ENCODE results near the gene FAM83D. TPM values are rescaled to one million over a fixed set of nuclear protein-coding genes. Genes with fewer than 3 reads are reported as not detected.
"Not testable (repeated sequence)": the region's sequence is repeated elsewhere in the genome, so short reads cannot be mapped to it uniquely, and the experiment has no call there.

The FAM83D gene
- total RNA-seq, 2 donors from 2014 or later = 72.1 to 94.3 TPM

GRCh38 chr20:38953630-38954340 is 27.6 kb downstream of the FAM83D start:
- intact Hi-C loops (cut with DNase I) = no loop called here
- DNase-seq (ENCODE audit: low spot score) = no peak

GRCh38 chr20:38957235-38957876 is 31.1 kb downstream of the FAM83D start:
- no peak for DNase-seq (ENCODE audit: low spot score)
- intact Hi-C loops (cut with DNase I) = no loop called here

DNA sequence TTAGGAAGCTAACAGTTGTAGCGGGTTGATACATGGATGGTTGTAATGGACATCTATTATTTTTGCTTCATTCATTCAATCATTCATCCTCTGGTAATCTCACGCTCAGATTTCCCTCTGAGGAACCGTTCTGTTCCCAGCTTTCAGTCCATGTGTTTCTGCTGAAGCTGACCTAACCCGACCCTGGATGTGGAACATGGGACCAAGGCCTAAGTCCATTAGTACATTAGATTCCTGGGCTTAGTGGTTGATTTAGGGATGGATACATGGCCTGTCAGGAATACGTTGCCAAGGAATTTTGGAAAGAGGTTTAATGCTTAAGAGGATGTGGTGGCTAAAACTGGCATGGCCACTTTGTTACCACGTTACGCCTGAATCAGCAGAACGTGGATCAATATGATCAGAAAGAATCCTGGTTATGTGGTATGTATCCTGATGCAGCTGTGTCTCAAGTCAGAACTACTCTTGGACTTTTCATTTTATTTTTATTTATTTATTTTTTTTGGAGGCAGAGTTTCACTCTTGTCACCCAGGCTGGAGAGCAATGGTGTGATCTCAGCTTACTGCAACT is 31.8 kb downstream of the FAM83D start:
- DNase-seq (ENCODE audit: low spot score) = no peak
- intact Hi-C loops (cut with DNase I) = no loop called here

- not testable (repeated sequence) for DNase-seq (ENCODE audit: low spot score)
- intact Hi-C loops (cut with DNase I) = loop anchor here in 1 of 2 donors (5.0 kb wide), 1 partner anchor 33 kb away; the partner anchor contains the start of gene FAM83D
Observed at GRCh38 chr20:38960187-38960687, 34.0 kb downstream of the FAM83D start.

- no peak for DNase-seq (ENCODE audit: low spot score)
- intact Hi-C loops (cut with DNase I) = loop anchor here in 1 of 2 donors (5.0 kb wide), 1 partner anchor 34 kb away; the partner anchor contains the start of gene FAM83D
Observed at GRCh38 chr20:38961530-38962043, 35.4 kb downstream of the FAM83D start.

DNA sequence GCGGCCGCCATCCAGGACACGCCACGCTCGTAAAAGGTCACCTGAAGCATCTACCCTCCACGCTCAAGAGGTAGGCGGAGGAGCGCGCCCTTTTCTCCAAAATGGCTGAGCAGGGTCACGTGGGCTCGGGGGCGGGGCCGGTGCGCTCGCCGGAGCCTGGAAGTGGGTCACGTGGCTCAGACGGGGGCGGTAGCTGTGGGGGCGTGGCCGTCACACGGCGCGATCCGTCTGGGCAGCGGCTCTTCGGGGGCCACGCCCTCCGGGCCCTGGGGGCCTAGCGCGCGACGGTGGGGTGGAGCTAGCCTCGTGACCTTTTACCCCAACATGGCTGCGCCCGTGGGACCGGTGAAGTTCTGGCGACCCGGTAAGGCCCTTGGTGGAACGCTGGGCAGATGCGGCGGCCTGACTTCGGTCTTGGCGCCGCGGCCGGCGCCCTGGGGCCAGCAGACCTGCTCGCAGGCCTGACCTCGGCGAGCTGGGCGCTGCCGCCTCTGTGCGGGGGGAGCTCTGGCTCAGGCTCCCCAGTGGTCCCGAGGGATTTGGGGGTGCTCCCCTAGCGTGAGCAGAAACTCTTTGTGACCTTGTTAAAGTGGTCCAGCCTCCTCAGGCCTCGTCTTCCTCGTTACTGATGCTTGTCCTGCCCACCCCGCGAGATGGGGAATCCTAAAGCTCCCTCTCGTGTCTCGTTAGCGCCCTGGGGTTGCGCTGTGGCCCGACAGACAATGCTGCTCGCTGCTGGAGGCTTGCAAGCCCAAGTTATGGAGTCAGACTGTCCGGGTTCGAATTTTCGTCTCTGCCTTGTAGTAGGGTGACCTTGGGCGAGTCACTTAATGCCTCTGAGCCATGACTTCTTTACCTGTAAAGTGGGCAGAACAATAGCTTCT is 36.1 kb downstream of the FAM83D start, which contains the start of gene DHX35:
TSS of gene DHX35 (plus strand) at position 301 of the 884 bp plus-strand sequence. CDS start at position 325, 24 bp downstream.
- intact Hi-C loops (cut with DNase I) = loop anchor here in 1 of 2 donors (5.0 kb wide), 1 partner anchor 35 kb away; the partner anchor contains the start of gene FAM83D
- peak; percentile 100 for DNase-seq (ENCODE audit: low spot score)

DNA sequence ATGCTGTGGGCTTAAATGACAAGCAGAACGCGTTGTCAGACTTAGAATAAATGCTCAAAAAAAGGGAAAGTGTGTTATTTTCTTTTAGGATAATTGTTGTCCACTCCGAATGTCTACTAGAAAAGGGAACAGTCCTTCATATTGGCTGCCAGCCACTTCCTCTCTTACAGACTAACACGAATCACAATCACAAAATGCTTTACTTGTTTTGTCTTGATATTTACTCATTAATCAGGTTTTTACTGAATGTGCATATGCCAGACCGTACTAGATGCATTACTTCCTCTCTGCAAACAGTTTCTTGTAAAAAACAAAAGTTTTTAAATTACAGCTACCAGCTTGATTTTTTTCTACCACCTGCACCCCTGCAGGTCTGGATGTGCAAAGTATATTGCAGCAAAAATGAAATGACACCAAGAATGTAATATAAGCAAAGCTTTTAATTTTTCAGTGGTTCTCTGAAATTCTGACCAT is 36.7 kb downstream of the FAM83D start:
- intact Hi-C loops (cut with DNase I) = loop anchor here in 1 of 2 donors (5.0 kb wide), 1 partner anchor 36 kb away; the partner anchor contains the start of gene FAM83D
- DNase-seq (ENCODE audit: low spot score) = no peak

DNA sequence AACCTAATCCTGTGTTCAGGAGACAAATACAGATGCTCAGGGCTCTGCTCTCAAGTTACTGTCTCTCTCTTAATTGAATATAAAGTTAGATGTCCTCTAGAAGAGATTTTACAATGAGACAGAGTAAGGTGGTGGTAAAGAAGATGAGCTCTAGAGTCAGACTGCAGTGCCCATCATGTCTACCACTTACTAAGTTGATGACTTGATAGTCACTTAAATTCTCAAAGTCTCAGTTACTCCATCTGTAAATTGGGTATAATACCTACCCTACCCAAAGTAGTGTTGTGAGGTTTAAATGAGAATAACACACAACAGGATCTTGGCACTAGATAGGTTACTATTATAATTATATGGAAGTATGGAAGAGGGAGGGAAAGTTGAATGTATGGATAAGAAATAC is 37.5 kb downstream of the FAM83D start:
- intact Hi-C loops (cut with DNase I) = loop anchor here in 1 of 2 donors (5.0 kb wide), 1 partner anchor 36 kb away; the partner anchor contains the start of gene FAM83D
- no peak for DNase-seq (ENCODE audit: low spot score)

DNA sequence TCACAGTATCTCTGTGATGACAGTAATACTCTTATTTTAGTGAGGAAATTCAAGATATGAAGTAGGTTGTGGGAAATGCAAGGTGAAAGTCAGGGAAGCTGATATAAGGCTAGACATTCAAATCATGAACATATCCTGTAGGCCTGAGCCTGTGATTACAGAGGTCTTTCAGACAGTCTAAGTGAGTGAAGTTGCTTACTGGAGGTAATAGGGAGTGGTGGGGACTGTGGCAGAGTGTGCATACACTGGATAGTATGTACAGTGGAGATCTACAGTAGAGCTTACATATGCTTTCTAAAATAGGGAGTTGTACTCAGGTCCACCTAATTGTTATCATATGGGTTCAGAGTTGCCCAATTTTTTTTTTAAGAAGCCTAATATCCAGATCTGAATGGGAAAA is 39.0 kb downstream of the FAM83D start:
- no peak for DNase-seq (ENCODE audit: low spot score)
- intact Hi-C loops (cut with DNase I) = no loop called here

- intact Hi-C loops (cut with DNase I) = no loop called here
- no peak for DNase-seq (ENCODE audit: low spot score)
Observed at GRCh38 chr20:38968090-38968489, 41.9 kb downstream of the FAM83D start.

- DNase-seq (ENCODE audit: low spot score) = no peak
- intact Hi-C loops (cut with DNase I) = no loop called here
Observed at GRCh38 chr20:38969708-38970107, 43.5 kb downstream of the FAM83D start.

- intact Hi-C loops (cut with DNase I) = no loop called here
- no peak for DNase-seq (ENCODE audit: low spot score)
Observed at GRCh38 chr20:38970302-38970701, 44.1 kb downstream of the FAM83D start.

- no peak for DNase-seq (ENCODE audit: low spot score)
- intact Hi-C loops (cut with DNase I) = no loop called here
Observed at GRCh38 chr20:38973107-38973506, 46.9 kb downstream of the FAM83D start.

GRCh38 chr20:38973645-38974044 is 47.4 kb downstream of the FAM83D start:
- intact Hi-C loops (cut with DNase I) = no loop called here
- no peak for DNase-seq (ENCODE audit: low spot score)

DNA sequence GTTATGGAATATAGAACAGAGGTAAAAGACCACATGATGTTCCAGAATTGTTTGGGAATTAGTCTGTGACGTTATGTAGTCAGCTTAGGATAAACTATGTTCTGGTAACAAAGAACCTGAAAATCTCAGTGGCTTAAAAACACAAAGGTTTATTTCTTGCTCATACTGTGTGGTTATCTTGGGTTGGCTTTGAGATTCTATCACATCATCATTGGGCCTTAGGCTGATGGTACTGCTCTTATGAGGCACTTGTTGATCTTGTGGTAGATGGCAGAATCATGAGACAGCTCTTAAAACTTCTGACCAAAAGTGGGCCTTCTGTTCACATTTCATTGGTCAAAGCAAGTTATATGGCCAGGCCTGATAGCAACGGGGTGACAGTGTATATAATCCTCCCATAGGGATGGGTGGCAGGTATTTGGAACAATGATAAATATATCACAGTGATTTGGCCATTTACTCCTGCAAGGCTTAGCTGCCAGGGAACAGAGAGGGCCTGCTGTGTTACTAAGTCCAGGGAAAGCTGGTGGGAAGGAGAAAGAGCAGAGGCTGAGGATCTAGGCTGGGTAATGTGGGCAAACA is 49.4 kb downstream of the FAM83D start:
- DNase-seq (ENCODE audit: low spot score) = no peak
- intact Hi-C loops (cut with DNase I) = no loop called here

DNA sequence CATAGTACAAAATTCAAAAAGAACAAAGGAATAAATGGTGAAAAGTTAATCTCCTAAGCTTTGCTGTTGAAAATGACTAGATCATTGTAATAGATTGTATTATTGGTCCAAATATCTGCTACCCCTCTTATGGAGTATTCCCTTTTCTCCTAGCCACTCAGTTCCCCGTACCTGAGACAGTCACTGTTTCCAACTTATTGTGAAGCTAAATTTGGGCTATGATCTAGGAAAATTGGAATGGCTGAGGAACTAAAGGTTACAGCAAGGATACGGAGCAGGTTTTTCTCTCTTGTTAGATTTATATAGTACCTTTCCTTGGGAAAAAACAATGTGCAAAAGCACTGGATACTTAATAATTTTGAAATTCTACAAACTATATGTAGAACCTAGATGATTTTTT is 53.2 kb downstream of the FAM83D start:
- intact Hi-C loops (cut with DNase I) = no loop called here
- no peak for DNase-seq (ENCODE audit: low spot score)

DNA sequence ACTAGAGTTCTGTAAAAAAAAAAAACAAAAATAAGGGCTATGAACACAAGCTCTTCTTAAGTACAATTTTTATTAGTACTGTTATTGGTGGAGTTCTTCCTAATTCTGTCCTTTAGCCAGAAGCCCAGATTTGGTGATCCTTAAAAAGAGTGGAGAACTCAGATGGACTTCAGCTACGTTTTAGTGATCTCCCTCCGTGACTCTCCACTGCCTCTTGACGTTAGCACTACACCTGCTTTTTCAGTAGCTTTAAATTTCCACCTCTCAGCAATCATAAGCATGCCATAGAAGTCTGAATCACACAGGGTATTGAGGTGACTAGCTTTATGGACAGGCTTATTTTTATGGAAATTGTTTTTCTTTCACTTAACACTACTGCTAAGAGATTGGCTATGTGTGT is 53.6 kb downstream of the FAM83D start:
- DNase-seq (ENCODE audit: low spot score) = no peak
- intact Hi-C loops (cut with DNase I) = no loop called here

- DNase-seq (ENCODE audit: low spot score) = no peak
- intact Hi-C loops (cut with DNase I) = no loop called here
Observed at GRCh38 chr20:38982291-38982690, 56.1 kb downstream of the FAM83D start.

Measured in posterior vena cava (tissue), 2 donors.